Keratinocyte (primary cell): ENCODE results near the gene TGFBR1.
"Not testable (repeated sequence)": the region's sequence is repeated elsewhere in the genome, so short reads cannot be mapped to it uniquely, and the experiment has no call there.

Source experiments
- CTCF ChIP-seq, 3 experiments: IDR thresholded peaks in 1 of 3; conservative IDR thresholded peaks in 1 of 3; optimal IDR thresholded peaks in 1 of 3; 2 replicates in 2 of 3; 3 replicates in 1 of 3; pipeline versions ENCODE3 to v1.5.1; 2011; ENCODE audit warnings: low read length in 3 of 3, mild to moderate bottlenecking in 3 of 3, moderate library complexity in 2 of 3, control low read depth in 1 of 3, inconsistent platforms in 1 of 3; ENCODE audit not compliant: insufficient read depth in 2 of 3; ENCODE audit errors: extremely low read depth in 1 of 3
- EZH2 ChIP-seq: IDR thresholded peaks from one replicate; pipeline ENCODE4 v1.6.1; 2012; ENCODE audit warnings: inconsistent platforms, mild to moderate bottlenecking, low read length, moderate library complexity

GRCh38 chr9:99196484-99196883 is 91.6 kb downstream of the TGFBR1 start:
- not testable (repeated sequence) for TF ChIP-seq CTCF (optimal IDR thresholded peaks at IDR 0.05 in 1 of 3, IDR thresholded peaks at IDR 0.05 in 1 of 3, conservative IDR thresholded peaks at IDR 0.05 in 1 of 3; ENCODE audit: extremely low read depth in 1 of 3, insufficient read depth in 2 of 3, low read length in 3 of 3); EZH2
